ENCODE data around the gene TMEM198. TPM values are rescaled to one million over a fixed set of nuclear protein-coding genes. Genes with fewer than 3 reads are reported as not detected.

TMEM198 gene
- polyA plus RNA-seq, 1 donor from 2014 or later: 44.0 TPM

DNA sequence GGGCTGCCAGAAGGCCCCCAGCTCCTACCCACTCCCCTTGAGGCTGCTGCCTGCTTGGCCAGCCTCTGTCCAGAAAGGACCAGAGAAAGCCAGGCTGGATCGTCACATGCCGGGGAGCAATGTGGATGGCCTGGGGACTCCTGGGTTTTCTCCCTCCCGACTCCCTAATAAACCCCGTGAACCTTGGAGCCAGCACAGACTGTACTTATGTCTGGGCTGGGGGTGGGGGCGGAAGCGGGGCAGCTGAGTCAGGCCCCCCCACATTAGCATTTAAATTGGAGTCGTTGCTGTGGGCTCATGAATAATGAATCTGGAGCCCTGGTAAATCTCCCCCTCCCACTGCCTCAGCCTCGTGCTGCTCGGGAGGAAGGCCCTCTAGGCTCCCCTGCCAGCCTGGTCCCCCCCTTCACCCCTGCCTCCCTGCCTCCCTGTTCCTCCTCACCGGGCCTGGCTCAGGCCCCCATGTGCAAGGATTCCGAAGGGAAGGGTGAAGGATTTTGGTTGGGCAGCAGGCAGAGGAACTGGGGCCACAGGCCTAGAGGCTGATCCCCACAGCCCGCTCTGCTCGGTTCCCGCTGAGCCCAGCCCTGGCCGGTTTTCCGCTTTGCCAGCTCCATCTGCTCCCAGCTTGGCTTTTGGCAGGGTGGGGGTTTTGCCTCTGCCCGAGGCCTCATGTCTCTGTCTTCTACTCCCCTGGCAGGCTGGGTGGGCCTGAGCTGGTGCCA is 36.9 kb upstream of the TMEM198 start:
- TF ChIP-seq SMC3 (conservative IDR thresholded peaks at IDR 0.05; ENCODE audit: poor library complexity) (no peak), EP300 (conservative IDR thresholded peaks at IDR 0.05; ENCODE audit: poor library complexity, severe bottlenecking) (no peak)
- no peaks in the 10 kb centered on the region for H3F3A ChIP-seq (ENCODE audit: insufficient read depth, low read length, poor library complexity, severe bottlenecking)

DNA sequence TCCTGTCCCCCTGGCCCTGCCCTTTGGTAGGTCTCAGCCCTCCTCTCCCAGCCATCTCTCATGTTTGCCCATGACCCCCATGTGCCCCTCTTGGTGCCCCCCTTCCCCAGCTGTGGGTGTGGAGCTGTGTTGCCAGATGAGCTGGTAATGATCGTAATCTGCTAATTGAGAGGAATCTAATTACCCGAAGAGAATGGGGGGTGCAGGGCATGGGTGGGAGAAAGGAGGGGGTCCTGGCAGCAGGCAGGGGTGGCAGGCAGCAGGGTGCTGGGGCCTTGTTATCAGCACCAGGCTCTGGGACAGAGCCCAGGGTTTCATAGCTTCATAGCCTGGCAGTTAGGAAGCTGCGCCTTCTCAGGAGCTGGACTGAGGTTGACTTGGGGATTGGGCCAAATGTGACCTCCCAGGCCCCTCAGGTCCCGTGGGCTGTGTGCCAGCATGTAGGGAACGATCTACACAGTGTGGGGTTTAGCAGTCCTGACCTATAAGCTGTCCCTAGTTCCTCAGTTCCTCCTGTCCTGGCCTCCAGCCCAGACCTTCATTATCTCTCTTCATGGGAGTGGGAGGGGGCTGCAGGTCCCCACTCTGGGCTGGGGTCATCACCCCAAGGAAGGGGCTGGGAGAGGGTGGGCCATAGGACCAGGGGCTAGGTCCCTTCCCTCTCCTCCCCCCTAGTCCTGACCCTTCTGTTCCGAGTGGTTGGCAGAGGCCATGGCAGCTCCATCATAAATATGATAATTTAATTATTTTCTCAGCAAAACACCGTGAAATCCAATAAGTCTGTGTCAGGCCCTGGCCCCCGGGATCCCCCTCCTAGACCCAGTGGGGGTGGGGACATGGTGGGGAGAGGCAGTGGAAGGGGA is 36.0 kb upstream of the TMEM198 start:
- Histone ChIP-seq H3K9me3 (ENCODE audit: low read length) (no peaks in the 10 kb centered on the region), H3K79me2 (replicated peaks; ENCODE audit: insufficient read depth, low read length) (no peaks in the 10 kb centered on the region), H3K9ac (ENCODE audit: low read length) (no peak overlapping the region), H3K4me2 (ENCODE audit: low read length) (no peak overlapping the region), H3F3A (ENCODE audit: insufficient read depth, low read length, poor library complexity, severe bottlenecking) (no peaks in the 10 kb centered on the region), H4K20me1 (ENCODE audit: insufficient read depth) (no peaks in the 10 kb centered on the region), H3K9me2 (ENCODE audit: insufficient read depth, low read length) (no peaks in the 10 kb centered on the region), H2AFZ (ENCODE audit: low read depth, low read length) (no peak overlapping the region), H3K27me3 (ENCODE audit: insufficient read depth, low read depth, low read length) (no peaks in the 10 kb centered on the region), H3K4me3 (ENCODE audit: low read length) (no peak overlapping the region), H3K27ac (ENCODE audit: low read length) (no peak overlapping the region), H3K36me3 (ENCODE audit: insufficient read depth, low read length) (no peaks in the 10 kb centered on the region)
- TF ChIP-seq, protein P1, sequence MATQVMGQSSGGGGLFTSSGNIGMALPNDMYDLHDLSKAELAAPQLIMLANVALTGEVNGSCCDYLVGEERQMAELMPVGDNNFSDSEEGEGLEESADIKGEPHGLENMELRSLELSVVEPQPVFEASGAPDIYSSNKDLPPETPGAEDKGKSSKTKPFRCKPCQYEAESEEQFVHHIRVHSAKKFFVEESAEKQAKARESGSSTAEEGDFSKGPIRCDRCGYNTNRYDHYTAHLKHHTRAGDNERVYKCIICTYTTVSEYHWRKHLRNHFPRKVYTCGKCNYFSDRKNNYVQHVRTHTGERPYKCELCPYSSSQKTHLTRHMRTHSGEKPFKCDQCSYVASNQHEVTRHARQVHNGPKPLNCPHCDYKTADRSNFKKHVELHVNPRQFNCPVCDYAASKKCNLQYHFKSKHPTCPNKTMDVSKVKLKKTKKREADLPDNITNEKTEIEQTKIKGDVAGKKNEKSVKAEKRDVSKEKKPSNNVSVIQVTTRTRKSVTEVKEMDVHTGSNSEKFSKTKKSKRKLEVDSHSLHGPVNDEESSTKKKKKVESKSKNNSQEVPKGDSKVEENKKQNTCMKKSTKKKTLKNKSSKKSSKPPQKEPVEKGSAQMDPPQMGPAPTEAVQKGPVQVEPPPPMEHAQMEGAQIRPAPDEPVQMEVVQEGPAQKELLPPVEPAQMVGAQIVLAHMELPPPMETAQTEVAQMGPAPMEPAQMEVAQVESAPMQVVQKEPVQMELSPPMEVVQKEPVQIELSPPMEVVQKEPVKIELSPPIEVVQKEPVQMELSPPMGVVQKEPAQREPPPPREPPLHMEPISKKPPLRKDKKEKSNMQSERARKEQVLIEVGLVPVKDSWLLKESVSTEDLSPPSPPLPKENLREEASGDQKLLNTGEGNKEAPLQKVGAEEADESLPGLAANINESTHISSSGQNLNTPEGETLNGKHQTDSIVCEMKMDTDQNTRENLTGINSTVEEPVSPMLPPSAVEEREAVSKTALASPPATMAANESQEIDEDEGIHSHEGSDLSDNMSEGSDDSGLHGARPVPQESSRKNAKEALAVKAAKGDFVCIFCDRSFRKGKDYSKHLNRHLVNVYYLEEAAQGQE (IDR thresholded peaks at IDR 0.05; ENCODE audit: borderline replicate concordance): no peak
- TF ChIP-seq CTCF (IDR thresholded peaks at IDR 0.05; ENCODE audit: poor library complexity, severe bottlenecking) (no peak), SMC3 (conservative IDR thresholded peaks at IDR 0.05; ENCODE audit: poor library complexity) (no peak), EP300 (conservative IDR thresholded peaks at IDR 0.05; ENCODE audit: poor library complexity, severe bottlenecking) (no peak), TAF1 (IDR thresholded peaks at IDR 0.05; ENCODE audit: low read depth) (no peak), EZH2 (IDR thresholded peaks at IDR 0.05; ENCODE audit: borderline replicate concordance, insufficient read depth, low read length, poor library complexity, severe bottlenecking) (no peak), MXI1 (conservative IDR thresholded peaks at IDR 0.05; ENCODE audit: poor library complexity, severe bottlenecking) (no peak), RAD21 (conservative IDR thresholded peaks at IDR 0.05) (no peak)

More for the DNA sequence above, 36.9 kb upstream of the TMEM198 start:
- Histone ChIP-seq H3K9me3 (ENCODE audit: low read length) (no peaks in the 10 kb centered on the region), H4K20me1 (ENCODE audit: insufficient read depth) (no peaks in the 10 kb centered on the region), H3K9ac (ENCODE audit: low read length) (no peak overlapping the region), H3K4me3 (ENCODE audit: low read length) (no peak overlapping the region), H3K9me2 (ENCODE audit: insufficient read depth, low read length) (no peaks in the 10 kb centered on the region), H3K4me2 (ENCODE audit: low read length) (no peak overlapping the region), H3K79me2 (replicated peaks; ENCODE audit: insufficient read depth, low read length) (no peaks in the 10 kb centered on the region), H3K27me3 (ENCODE audit: insufficient read depth, low read depth, low read length) (no peaks in the 10 kb centered on the region), H3K27ac (ENCODE audit: low read length) (no peak overlapping the region), H3K36me3 (ENCODE audit: insufficient read depth, low read length) (no peaks in the 10 kb centered on the region), H2AFZ (ENCODE audit: low read depth, low read length) (no peak overlapping the region)
